Right lobe of liver (tissue), 6 donors: Measurements from ENCODE around the gene LGALS14. TPM values are rescaled to one million over a fixed set of nuclear protein-coding genes. Genes with fewer than 3 reads are reported as not detected.

Experiments
- ATAC-seq, 4 donors: fragments of 200-7000 bp; cut with Tn5 transposase; one replicate each; pipeline ENCODE4 v1.9.1; 2020; ENCODE audit warnings: mild to moderate bottlenecking in 4 of 4, moderate library complexity in 4 of 4
- DNase-seq, 3 donors: peaks; one replicate each; pipeline ENCODE4 v3.0.0-alpha.2; 2020
- H3K27ac ChIP-seq, 3 donors: fragments of 200-600 bp; one replicate each; pipeline ENCODE4 v1.8.0; 2022
- H3K27me3 ChIP-seq, 2 donors: fragments of 200-600 bp; one replicate each; pipeline ENCODE4 v1.8.0; 2022
- H3K36me3 ChIP-seq, 4 donors: fragments of 200-600 bp; sonication (generic) in 1 of 4; one replicate each; pipeline versions ENCODE4 v1.5.1 to v1.8.0; 2017 to 2022; ENCODE audit warnings: control low read depth in 1 of 4
- H3K4me1 ChIP-seq, 4 donors: fragments of 200-600 bp; sonication (generic) in 1 of 4; one replicate each; pipeline versions ENCODE4 v1.5.1 to v1.8.0; 2017 to 2022; ENCODE audit warnings: control low read depth in 1 of 4
- H3K4me3 ChIP-seq, 3 donors: fragments of 200-600 bp; one replicate each; pipeline ENCODE4 v1.8.0; 2022
- H3K9me3 ChIP-seq, 4 donors: fragments of 200-600 bp; sonication (generic) in 1 of 4; one replicate each; pipeline versions ENCODE4 v1.5.1 to v1.8.0; 2017 to 2022; ENCODE audit warnings: control low read depth in 1 of 4
- CTCF ChIP-seq, 4 donors: fragments of 200-600 bp in 3 of 4; fragments of 450-650 bp in 1 of 4; IDR thresholded peaks; one replicate each; pipeline versions ENCODE4 v1.5.1 to v1.8.0; 2016 to 2022; ENCODE audit warnings: antibody characterized with exemption in 4 of 4, mild to moderate bottlenecking in 2 of 4
- POLR2A ChIP-seq: fragments of 450-650 bp; IDR thresholded peaks from one replicate; pipeline ENCODE4 v1.6.1; 2017; ENCODE audit warnings: antibody characterized with exemption, mild to moderate bottlenecking
- WGBS: methylation state at CpG from one replicate; pipeline ENCODE4 v1.1.6; 2018; ENCODE audit warnings: low coverage, low lambda C conversion rate; ENCODE audit not compliant: insufficient coverage; ENCODE audit errors: missing lambda C conversion rate; 5-methylcytosine and 5-hydroxymethylcytosine counted together
- intact Hi-C, 2 donors: fragments of 100-400 bp; cut with DNase I; formaldehyde crosslinking; loops; one replicate each; pipeline versions ENCODE4 v1.11.2 to v1.14.1; 2022
- total RNA-seq, 6 experiments: library from RNA; depleted of rRNA in 2 of 6; stranded (reverse); fragments of >200 nt in 2 of 6; fragmentation: NEBNext Ultra II Directional in 3 of 6; extraction: Animal tissue kit (Norgen Biotek cat#: 25700) in 3 of 6; gene quantifications; one replicate each; pipeline versions ENCODE4 v1.1.0 to v1.2.4, GENCODE V29; 2016 to 2023
- donor health status: DM: no; HTN: yes; CAD: no.
- donor health status: DM: no; HTN: no; CAD: no.
- donor health status: DM: no; HTN: no; CAD: no.
- donor health status: DM: no; HTN: yes; CAD: no.
- donor health status: DM: no; HTN: yes; CAD: no.

The LGALS14 gene
- total RNA-seq, 6 experiments from 2014 or later = not detected

DNA sequence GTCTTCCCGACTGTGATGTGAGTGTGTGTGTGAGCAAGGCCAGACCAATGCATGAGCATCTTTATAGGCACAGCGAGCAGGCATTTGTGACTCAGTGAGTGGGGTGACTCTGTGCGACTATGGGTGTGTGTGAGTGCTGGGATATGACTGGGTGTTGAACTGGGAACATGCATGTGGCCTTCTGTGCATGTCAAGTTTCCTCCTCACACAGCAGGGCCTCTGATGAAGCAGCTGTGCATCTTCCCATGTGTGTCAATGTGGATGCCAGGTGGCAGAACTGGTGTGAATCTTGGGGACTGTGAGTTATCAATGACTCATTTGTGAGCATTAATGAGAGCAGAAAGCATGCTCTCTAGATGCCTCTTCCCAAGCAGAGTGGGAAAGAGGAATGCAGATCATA is 12.1 kb upstream of the LGALS14 start:
- intact Hi-C loops = no loop called here
- H3K4me1 ChIP-seq = no peaks in the 10 kb centered on the region
- no peaks in the 10 kb centered on the region for H3K27me3 ChIP-seq
- WGBS = 61% methylated on average over 3 of the region's 3 CpGs
- DNase-seq (no peak), ATAC-seq (no peak)
- no peaks in the 10 kb centered on the region for H3K36me3 ChIP-seq
- H3K9me3 ChIP-seq = no peaks in the 10 kb centered on the region
- no peak overlapping the region for H3K4me3 ChIP-seq
- H3K27ac ChIP-seq = no peak overlapping the region
- TF ChIP-seq POLR2A = no peak
- TF ChIP-seq CTCF (IDR thresholded peaks at IDR 0.05) = no peak

DNA sequence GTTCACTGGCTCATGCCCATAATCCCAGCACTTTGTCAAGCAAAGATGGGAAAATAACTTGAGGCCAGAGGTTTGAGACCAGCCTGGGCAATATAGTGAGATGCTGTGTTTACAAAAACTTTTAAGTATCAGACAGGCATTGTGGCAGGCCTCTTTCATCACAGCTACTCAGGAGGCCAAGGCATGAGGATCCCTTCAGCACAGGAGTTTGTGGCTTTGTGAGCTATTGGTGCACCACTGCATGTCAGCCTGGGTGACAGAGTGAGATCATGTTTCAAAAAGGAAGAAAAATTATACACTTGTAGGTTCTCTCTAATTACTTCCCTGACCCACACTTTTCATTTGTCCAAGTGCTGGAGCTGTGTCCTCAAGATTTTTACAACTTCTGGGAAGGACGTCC is 11.5 kb upstream of the LGALS14 start:
- H3K36me3 ChIP-seq = no peaks in the 10 kb centered on the region
- intact Hi-C loops = no loop called here
- TF ChIP-seq POLR2A (no peak), CTCF (IDR thresholded peaks at IDR 0.05) (no peak)
- no peaks in the 10 kb centered on the region for H3K27me3 ChIP-seq
- no peaks in the 10 kb centered on the region for H3K4me1 ChIP-seq
- ATAC-seq = no peak
- WGBS = 50% methylated on average over 1 of the region's 1 CpG
- H3K4me3 ChIP-seq = no peak overlapping the region
- no peaks in the 10 kb centered on the region for H3K9me3 ChIP-seq
- no peak for DNase-seq
- no peak overlapping the region for H3K27ac ChIP-seq

- H3K9me3 ChIP-seq = no peaks in the 10 kb centered on the region
- WGBS = 37% methylated on average over 2 of the region's 2 CpGs
- DNase-seq = no peak
- intact Hi-C loops = no loop called here
- no peak overlapping the region for H3K4me3 ChIP-seq
- H3K27me3 ChIP-seq = no peaks in the 10 kb centered on the region
- no peaks in the 10 kb centered on the region for H3K4me1 ChIP-seq
- no peak for ATAC-seq
- H3K36me3 ChIP-seq = no peaks in the 10 kb centered on the region
- TF ChIP-seq CTCF (IDR thresholded peaks at IDR 0.05) (no peak), POLR2A (no peak)
- no peak overlapping the region for H3K27ac ChIP-seq
These were observed 8.5 kb upstream of the LGALS14 start for GRCh38 chr19:39695759-39696158.

GRCh38 chr19:39696387-39696786 is 7.9 kb upstream of the LGALS14 start:
- intact Hi-C loops = no loop called here
- H3K9me3 ChIP-seq = no peaks in the 10 kb centered on the region
- H3K27ac ChIP-seq = no peak overlapping the region
- no peak for ATAC-seq
- TF ChIP-seq POLR2A (no peak), CTCF (IDR thresholded peaks at IDR 0.05) (no peak)
- 38% methylated on average over 2 of the region's 2 CpGs for WGBS
- H3K27me3 ChIP-seq = no peaks in the 10 kb centered on the region
- no peaks in the 10 kb centered on the region for H3K36me3 ChIP-seq
- H3K4me1 ChIP-seq = no peaks in the 10 kb centered on the region
- DNase-seq = no peak
- no peak overlapping the region for H3K4me3 ChIP-seq

DNA sequence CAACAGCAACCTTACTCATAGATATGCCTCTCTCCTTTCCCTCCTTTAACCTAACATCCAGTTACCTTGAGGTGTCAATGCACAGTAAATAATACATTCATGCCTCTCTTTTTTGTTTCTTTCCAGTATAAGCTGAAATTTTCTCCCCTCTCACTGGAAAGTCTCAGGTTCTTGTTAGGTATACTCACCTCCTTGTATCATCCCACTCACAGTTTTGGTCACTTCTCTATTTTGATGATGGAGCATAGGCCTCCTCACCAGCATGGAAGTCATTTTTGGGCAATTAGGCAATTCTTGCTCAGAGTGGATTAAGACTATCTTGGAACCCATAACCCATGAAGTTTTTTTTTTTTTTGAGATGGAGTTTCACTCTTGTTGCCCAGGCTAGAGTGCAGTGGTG is 5.7 kb upstream of the LGALS14 start:
- Histone ChIP-seq H3K27me3 (no peaks in the 10 kb centered on the region), H3K9me3 (no peaks in the 10 kb centered on the region), H3K4me3 (no peak overlapping the region), H3K4me1 (no peaks in the 10 kb centered on the region), H3K36me3 (no peaks in the 10 kb centered on the region), H3K27ac (no peak overlapping the region)
- intact Hi-C loops = no loop called here
- ATAC-seq = no peak
- DNase-seq = no peak
- TF ChIP-seq CTCF (IDR thresholded peaks at IDR 0.05) = no peak
- TF ChIP-seq POLR2A = no peak
